ENCODE data around the gene XRCC4. TPM values are rescaled to one million over a fixed set of nuclear protein-coding genes. Genes with fewer than 3 reads are reported as not detected.
A peak's percentile ranks its signal among the peaks of the same experiment; 100 is the strongest.

XRCC4 gene
- total RNA-seq, 1 experiment from 2014 or later: 10.8 TPM

DNA sequence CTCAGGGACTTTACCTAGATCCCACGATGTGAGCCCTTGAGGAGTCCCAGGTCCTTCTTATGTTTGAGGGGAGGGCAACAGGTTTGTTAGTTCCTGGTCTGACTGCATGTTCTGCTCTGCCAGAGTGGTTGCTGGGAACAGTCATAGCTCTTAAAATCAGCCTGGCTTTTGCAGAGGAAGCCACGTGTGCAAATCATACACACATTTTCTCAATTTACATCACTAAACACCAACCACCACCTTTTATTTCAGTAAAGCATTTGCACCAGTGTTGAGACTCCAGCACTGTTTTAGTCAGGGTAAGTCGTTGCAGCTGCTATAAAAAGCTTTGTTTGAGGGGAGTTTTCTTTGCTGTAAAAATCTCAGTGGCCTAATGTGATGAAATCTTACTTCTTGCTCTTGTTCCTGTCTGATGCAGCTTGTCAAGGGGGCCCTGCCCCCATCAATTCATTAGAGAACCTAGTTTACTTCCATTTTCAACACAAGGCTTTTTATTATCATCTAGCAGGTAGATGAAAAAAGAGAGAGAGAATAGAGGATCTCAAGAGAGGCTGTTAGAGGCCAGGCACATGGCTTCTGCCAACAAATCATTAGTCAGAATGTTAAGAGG lies 323.9 kb downstream of the XRCC4 start:
- no CpG with 5 or more reads among the region's 3 CpGs for WGBS (ENCODE audit: extremely low coverage, insufficient read length, low lambda C conversion rate)

More for the DNA sequence above, 323.9 kb downstream of the XRCC4 start:
- no peak overlapping the region for H3K18ac ChIP-seq (ENCODE audit: insufficient read length, low read depth, low read length)
- no peak overlapping the region for H2BK5ac ChIP-seq (ENCODE audit: insufficient read length, low read length)
- H3K23me2 ChIP-seq (ENCODE audit: insufficient read length, low read depth, low read length, poor library complexity, severe bottlenecking): no peaks in the 10 kb centered on the region
- Mint-ChIP-seq H3K27me3 (ENCODE audit: low read depth) (no peaks in the 10 kb centered on the region), H3K4me1 (peaks cover 17 to 27% of the 10 kb centered on the region in 2 experiments), H3K36me3 (ENCODE audit: insufficient read depth in 1 of 3, low read depth in 3 of 3) (no peaks in the 10 kb centered on the region), H3K4me3 (no peak overlapping the region), H3K9me3 (no peaks in the 10 kb centered on the region), H3K27ac (peak overlapping the region; percentile 17 to 65 (median 32); a peak in 4 of 7 replicates)
- no peak for DNase-seq
- H3K4me2 ChIP-seq (ENCODE audit: insufficient read depth, insufficient read length, low read length): no peak overlapping the region
- no peak overlapping the region for H3K9ac ChIP-seq (ENCODE audit: extremely low read depth, insufficient read length, low read length)
- no peaks in the 10 kb centered on the region for H3K27me3 ChIP-seq (ENCODE audit: insufficient read depth, low read length)
- H2BK20ac ChIP-seq (ENCODE audit: low read depth, low read length, poor library complexity, severe bottlenecking): no peak overlapping the region
- no peak overlapping the region for H3K4ac ChIP-seq (ENCODE audit: low read depth, low read length)
- peak overlapping the region; percentile 25 for H2AFZ ChIP-seq (ENCODE audit: low read length)
- H4K20me1 ChIP-seq (ENCODE audit: control insufficient read depth, insufficient read depth, insufficient read length): no peaks in the 10 kb centered on the region
- H2AK5ac ChIP-seq (ENCODE audit: insufficient read length, low read length): no peak overlapping the region
- no peak overlapping the region for H3T11ph ChIP-seq (ENCODE audit: low read length)
- H2BK15ac ChIP-seq (ENCODE audit: low read depth, low read length): no peak overlapping the region
- TF ChIP-seq, protein P1, sequence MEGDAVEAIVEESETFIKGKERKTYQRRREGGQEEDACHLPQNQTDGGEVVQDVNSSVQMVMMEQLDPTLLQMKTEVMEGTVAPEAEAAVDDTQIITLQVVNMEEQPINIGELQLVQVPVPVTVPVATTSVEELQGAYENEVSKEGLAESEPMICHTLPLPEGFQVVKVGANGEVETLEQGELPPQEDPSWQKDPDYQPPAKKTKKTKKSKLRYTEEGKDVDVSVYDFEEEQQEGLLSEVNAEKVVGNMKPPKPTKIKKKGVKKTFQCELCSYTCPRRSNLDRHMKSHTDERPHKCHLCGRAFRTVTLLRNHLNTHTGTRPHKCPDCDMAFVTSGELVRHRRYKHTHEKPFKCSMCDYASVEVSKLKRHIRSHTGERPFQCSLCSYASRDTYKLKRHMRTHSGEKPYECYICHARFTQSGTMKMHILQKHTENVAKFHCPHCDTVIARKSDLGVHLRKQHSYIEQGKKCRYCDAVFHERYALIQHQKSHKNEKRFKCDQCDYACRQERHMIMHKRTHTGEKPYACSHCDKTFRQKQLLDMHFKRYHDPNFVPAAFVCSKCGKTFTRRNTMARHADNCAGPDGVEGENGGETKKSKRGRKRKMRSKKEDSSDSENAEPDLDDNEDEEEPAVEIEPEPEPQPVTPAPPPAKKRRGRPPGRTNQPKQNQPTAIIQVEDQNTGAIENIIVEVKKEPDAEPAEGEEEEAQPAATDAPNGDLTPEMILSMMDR (conservative IDR thresholded peaks at IDR 0.05): no peak
- H2BK12ac ChIP-seq (ENCODE audit: insufficient read length, low read depth, low read length): no peak overlapping the region
- H3K27ac ChIP-seq (ENCODE audit: insufficient read length, low read depth, low read length): no peak overlapping the region
- H4K5ac ChIP-seq (ENCODE audit: insufficient read length, low read depth, low read length): no peak overlapping the region
- no peak overlapping the region for H2BK120ac ChIP-seq (ENCODE audit: low read depth, low read length, poor library complexity, severe bottlenecking)
- H3K79me2 ChIP-seq (ENCODE audit: insufficient read depth, low read length): no peaks in the 10 kb centered on the region
- H4K8ac ChIP-seq (replicated peaks; ENCODE audit: insufficient read length, low read depth, low read length): no peak overlapping the region
- H3K4me1 ChIP-seq (ENCODE audit: insufficient read depth, low read length): peaks cover 4% of the 10 kb centered on the region; the same call in 1 of the 2 replicates
- H3K9me3 ChIP-seq (ENCODE audit: control insufficient read depth, low read depth, low read length): no peaks in the 10 kb centered on the region
- H3K14ac ChIP-seq (ENCODE audit: insufficient read depth, low read length): no peak overlapping the region
- H3K23ac ChIP-seq (ENCODE audit: insufficient read length, low read depth, low read length): no peak overlapping the region
- H3K56ac ChIP-seq (ENCODE audit: insufficient read length, low read depth, low read length): no peak overlapping the region
- no peaks in the 10 kb centered on the region for H3K79me1 ChIP-seq (ENCODE audit: insufficient read depth, low read depth, low read length, poor library complexity, severe bottlenecking)
- no peak overlapping the region for H4K91ac ChIP-seq (ENCODE audit: insufficient read length, low read depth, low read length)
